GM18505 (cell line): Measurements from ENCODE around the gene PTPRH.

Experiments
- ATAC-seq: cut with Tn5 transposase; IDR thresholded peaks from one replicate; pipeline ENCODE4 v1.9.1; 2021; ENCODE audit not compliant: unreplicated experiment
- POLR2A ChIP-seq: IDR thresholded peaks from 4 replicates; pipeline ENCODE4 v1.6.1; 2011; ENCODE audit warnings: borderline replicate concordance; ENCODE audit not compliant: insufficient read depth, insufficient read length; ENCODE audit errors: extremely low read depth

The PTPRH gene

GRCh38 chr19:55208880-55209692 is at the start of gene PTPRH:
Gene PTPRH (minus strand): TSS chr19:55209501. CDS start chr19:55209433, 68 bp downstream.
- TF ChIP-seq POLR2A: no peak
- ATAC-seq: no peak

DNA sequence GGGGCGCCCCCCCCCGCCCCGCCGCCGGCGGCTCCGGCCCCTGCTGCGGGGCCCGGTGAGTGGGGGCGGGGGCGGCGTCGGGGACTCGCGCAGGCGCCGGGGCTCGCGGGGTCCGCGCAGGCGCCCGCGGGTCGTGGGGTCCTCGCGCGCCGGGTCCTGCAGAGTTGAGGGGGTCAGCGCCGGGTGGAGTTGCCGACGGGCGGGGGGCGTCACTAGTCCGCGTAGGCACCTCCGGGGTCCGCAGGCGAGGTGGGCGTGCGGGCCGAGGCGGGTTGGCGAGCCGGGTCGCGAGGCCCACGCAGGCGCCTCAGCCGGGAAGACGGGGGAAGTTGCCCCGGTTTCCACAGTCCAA is 49.2 kb upstream of the PTPRH start:
- no peak for TF ChIP-seq POLR2A
- ATAC-seq: peak; percentile 9

DNA sequence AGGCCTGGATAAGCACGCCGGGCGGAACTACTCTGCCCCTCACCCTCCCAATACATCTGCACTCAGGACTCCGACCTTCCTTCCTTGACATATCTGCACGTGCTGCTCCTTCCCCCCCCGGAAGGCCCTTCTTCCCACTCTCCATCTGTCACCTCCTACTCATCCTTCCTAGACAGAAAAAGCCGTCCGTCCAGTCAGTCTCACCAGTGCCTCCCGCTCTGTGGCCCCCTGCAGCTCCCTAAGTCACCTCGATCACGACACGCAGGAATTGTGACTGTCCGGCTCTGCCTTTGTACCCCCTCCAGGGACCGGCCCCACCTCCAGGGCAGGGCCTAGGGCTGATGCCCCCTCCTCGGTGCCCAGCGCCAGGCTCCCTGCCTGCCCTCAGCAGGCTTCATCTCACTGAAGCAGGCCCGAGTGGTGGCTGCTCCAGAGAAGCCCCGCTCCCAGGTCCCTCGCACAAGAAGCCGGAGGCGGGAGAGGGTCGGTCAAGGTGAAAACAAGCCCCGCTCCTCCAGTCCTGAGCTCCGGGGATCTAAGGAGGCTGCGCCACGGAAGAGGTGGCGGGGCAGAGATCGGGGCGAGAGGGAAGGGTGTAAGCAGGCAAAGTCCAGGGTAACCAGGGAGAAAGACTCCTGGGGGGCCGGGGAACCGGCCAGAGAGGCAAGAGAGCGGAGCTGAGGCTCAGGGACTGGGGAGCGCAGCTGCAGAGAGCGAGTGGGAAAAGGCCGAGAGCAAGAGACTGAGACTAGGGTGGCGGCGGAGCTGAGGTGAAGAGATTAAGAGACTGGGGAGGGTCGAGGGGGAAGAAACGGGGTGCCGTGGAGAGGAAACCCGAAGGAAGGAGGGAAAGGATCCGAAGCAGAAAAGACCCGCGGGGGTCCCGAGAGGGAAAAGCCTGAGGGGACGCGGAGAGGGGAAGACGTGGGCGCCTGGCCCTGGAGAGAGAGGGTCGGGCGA is 48.4 kb upstream of the PTPRH start:
- TF ChIP-seq POLR2A: peak; percentile 36
- no peak for ATAC-seq

DNA sequence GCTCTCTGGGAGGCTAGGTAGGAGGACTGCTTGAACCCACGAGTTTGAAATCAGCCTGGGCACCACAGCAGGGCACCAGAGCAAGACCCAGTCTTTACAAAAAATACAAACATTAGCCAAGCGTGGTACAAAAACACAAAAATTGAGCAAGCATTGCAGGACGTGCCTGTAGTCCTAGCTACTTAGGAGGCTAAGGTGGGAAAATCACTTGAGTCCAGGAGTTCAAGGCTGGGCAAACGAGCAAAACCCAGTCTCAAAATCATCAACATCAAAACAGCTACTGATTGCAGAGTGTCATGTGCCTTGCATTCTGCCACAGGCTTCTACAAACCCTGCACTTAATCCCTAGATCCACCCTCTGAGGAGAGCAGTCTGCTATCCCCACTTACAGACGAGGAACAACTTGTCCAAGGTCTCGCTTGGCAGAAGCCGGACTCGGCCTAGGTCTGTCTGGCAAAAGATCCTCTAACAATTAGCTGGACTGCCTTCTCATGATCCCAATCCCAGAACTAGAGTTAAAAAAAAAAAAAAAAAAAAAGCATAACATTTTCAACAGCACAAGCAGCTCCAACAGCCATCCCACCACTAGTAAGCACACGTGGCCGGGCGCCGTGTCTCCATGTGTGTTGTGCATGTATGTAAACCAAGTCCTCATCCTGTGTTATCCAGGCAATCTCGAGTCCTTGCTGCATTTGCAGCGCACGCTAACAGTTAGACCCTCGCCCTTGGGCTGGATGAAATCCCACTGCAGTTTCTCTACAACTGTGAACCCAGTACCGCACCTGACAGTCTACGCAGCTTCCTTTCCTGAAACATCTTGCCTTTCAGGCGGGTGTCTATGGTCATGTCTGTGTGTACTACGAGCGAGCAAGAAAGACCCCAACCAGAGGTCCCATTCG is 47.5 kb upstream of the PTPRH start:
- TF ChIP-seq POLR2A: no peak
- no peak for ATAC-seq

DNA sequence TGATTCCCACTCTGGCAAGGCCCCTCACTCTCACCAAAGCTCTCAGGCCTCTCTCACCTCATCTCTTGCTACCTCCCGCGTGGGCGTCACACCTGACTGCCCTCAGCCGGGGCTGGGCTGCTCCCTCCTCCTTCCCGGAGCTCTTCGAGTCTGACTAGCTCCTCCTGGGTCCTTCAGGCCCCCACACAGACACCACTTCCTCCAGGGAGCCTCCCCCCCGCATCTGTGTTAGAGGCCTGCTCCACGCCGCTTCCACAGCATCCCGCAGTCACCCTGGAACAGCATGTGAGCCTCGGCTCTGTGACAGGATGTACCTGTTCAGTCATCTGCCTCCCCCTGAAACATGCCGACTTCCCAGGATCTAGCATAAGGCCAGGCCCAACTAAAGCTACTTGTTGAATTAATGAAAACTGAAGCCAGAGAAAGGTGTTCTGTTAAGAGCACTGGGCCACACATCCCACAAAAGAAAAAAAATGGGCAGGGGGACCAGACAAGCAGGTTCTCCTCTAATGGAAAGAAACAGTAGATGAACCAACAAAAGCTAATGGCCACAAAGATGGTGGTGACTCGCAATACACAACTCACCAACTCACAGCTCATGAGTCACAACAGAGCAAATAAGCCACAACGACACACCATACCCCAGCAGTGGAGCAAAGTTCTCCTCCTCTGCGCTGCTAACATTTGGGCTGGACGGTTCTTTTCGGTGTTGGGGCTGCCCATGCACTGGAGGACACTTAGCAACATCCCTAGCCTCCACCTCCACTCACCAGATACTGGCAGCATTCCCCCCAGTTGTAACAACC is 46.5 kb upstream of the PTPRH start:
- peak; percentile 35 for TF ChIP-seq POLR2A
- ATAC-seq: no peak

- no peak for TF ChIP-seq POLR2A
- no peak for ATAC-seq
Measured at GRCh38 chr19:55254625-55254977, 45.3 kb upstream of the PTPRH start.

GRCh38 chr19:55253842-55254624 is 44.7 kb upstream of the PTPRH start:
- ATAC-seq: peak; percentile 31
- peak; percentile 65 for TF ChIP-seq POLR2A

DNA sequence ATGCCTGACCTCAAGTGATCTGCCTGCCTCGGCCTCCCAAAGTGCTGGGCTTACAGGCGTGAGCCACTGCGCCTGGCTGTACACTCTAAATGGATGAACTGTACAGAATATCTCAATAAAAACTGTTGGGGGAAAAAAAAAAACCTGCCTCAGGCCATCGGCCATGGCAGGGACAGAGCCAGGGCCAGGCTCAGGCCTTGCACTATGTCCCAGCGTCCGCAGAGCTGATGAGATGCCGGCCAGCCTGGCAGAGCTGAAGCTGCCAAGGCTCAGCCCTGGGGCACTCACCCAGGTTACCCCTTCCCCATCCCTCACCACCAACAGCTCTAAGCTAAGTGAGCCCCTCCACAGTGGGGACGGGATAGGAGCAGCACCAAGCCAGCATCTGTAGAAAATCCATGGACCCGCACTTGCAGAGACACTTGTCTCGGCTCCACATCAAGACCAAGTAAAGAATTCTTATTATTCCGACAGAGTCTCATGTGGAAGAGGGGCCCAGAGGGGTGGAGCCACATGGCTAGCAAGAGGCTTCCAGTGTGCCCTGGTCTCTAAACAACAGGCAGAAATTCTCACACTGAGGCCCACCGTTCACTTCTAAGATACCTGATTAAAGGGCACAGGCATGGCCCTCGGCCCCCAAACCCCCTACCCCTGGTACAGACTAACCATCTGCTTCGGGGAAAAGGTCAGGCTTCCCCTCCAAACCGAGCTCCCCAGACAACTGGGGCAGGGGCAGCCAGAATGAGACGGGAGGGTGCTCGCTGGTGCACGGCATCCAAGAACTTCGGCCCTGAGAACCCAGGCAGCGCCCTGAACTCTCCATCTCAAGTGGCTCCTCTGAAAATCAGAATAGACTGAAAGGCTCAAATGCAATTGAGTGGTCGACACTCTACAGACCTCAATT is 43.7 kb upstream of the PTPRH start:
- no peak for ATAC-seq
- TF ChIP-seq POLR2A: no peak

DNA sequence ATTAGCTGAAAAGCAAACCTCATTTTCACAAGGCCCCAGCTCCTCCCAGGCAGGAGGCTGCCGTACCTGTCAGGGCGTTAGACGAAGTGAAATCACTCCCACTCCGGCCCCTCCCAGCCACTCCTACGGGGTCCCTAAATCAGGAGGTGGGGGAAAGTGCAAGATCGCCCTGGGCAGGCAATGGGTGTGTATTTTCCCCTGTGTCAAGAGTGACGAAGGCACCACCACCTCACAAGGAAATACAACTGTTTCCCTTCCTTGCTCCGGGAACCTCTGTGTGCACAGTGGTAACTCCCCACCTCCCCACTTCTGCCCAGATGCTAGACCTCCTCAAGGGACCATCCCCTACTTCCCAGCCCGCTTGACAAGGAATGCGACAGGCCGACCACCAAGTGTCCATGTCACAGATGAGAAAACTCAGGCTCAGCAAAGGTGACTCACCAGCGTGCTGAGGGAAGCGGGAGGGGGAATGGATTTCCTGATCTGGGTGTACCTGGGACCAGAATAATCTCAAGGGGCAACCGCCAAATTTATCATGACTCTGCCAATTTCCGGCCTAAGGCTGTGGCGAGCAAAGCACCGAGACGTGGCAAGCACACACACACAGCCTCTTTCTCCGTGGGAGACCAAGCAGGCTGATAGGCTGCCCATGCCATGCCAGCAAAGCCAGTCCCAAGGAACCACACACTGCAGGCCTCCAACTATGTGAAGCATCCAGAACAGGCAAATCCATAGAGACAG is 42.2 kb upstream of the PTPRH start:
- no peak for TF ChIP-seq POLR2A

GRCh38 chr19:55250262-55251036 is 41.1 kb upstream of the PTPRH start:
- no peak for TF ChIP-seq POLR2A
- no peak for ATAC-seq

More for the DNA sequence above, 42.2 kb upstream of the PTPRH start:
- no peak for ATAC-seq

DNA sequence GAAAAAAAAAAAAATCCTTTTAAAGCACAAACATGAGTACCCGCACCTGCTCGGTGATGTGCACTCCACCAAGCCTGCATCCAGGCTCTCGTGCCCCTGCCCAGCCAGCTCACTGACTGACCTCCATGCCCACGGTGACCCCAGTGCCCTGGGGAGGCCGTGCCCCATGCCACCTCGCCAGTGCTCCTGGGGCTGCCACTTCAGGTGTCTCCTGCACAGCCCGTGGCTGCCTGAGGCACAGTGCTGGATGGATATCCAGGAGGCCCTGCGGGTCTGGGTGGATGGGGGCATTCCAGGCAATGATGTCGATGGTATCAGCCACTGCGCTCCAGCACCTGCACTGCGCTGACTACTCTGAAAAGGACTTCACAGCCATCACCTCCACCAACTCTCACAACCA is 40.5 kb upstream of the PTPRH start:
- TF ChIP-seq POLR2A: no peak
- ATAC-seq: no peak
